Omental fat pad (tissue), 4 donors: ENCODE measurements around the gene CGB7. TPM values are rescaled to one million over a fixed set of nuclear protein-coding genes. Genes with fewer than 3 reads are reported as not detected.
A peak's percentile ranks its signal among the peaks of the same experiment; 100 is the strongest.

Experiments
- ATAC-seq: fragments of 150-250 bp; one replicate; pipeline ENCODE4 v1.9.1; 2016; ENCODE audit warnings: mild to moderate bottlenecking, moderate library complexity; ENCODE audit not compliant: low FRiP score
- DNase-seq: peaks from one replicate; pipeline ENCODE4 v3.0.0-alpha.2; 2019; ENCODE audit warnings: low spot score
- total RNA-seq, 4 donors: library from RNA; depleted of rRNA; stranded (reverse); fragments of >200 nt; gene quantifications; one replicate each; pipeline ENCODE4 v1.1.0, GENCODE V29; 2016
- TF ChIP-seq, protein P1 (sequence below), 3 donors: fragments of 450-650 bp; IDR thresholded peaks; one replicate each; pipeline ENCODE4 v1.5.1; 2016 to 2017; ENCODE audit warnings: antibody characterized with exemption in 3 of 3, mild to moderate bottlenecking in 3 of 3, moderate library complexity in 2 of 3

The CGB7 gene
- total RNA-seq, 4 donors from 2014 or later = not detected

DNA sequence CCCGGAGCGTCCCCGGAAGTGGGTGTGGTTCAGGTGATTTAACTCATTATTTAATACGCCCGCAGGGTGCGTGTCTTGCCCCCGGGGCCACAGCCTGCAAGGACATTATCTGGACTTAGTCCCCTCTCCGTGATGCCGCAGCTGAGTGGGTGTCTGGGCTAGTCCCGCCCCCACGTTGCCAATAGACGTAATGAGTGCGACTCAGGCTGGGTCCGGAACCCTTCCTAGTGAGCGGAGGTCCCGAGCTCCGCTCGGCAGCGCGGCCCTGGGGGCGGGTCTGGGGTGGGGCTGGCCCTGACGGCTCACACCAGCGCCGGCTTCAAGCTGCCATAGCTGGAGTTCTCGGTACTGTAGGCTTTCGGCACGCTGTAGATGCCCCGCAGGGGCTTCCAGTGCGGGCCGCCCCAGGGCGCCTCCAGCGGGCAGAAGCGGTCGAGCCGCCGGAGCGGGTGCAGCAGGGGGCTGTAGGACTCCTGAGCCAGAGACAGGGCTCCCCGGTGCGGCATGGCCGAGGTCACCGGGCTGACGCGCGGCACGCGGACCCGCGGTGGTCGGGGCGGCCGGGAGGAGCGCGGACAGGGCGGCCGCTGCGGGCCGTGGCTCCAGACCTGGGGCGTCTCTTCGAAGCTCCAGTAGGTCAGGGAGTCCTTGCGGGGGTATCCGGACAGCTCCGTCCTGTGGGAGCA, 39.7 kb downstream of the CGB7 start:
- ATAC-seq = peak; percentile 31
- TF ChIP-seq, protein P1, sequence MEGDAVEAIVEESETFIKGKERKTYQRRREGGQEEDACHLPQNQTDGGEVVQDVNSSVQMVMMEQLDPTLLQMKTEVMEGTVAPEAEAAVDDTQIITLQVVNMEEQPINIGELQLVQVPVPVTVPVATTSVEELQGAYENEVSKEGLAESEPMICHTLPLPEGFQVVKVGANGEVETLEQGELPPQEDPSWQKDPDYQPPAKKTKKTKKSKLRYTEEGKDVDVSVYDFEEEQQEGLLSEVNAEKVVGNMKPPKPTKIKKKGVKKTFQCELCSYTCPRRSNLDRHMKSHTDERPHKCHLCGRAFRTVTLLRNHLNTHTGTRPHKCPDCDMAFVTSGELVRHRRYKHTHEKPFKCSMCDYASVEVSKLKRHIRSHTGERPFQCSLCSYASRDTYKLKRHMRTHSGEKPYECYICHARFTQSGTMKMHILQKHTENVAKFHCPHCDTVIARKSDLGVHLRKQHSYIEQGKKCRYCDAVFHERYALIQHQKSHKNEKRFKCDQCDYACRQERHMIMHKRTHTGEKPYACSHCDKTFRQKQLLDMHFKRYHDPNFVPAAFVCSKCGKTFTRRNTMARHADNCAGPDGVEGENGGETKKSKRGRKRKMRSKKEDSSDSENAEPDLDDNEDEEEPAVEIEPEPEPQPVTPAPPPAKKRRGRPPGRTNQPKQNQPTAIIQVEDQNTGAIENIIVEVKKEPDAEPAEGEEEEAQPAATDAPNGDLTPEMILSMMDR (IDR thresholded peaks at IDR 0.05) = no peak

DNA sequence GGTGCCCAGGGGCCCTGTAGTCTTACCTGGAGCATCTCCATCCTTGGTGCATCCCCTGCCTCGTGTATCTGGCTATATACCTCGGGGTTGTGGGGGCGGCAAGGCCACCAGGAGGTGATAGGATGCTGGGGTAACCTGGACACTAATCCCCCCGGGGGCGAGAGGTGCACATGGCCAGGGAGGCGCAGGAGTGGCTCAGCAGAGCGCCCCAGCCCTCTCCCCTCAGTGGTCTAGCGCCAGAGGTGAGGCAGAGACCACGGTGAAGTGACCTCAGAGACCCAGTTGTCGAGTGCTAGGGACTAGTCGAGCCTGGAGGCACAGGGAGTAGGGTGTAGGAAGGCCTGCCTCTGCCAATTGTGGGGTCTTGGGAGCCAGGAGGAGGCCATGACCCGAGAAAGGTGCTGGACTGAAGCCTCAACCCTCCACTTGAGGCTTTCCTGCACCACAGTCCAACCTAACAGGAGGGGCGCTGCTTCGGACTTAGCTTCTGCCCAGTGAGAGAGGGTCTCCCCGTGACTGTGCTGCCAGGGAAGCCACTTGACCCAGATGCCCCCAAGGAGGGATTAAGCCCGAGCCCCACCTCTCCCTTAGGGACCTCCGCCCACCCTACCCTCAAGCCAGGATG, 40.4 kb downstream of the CGB7 start, which contains the start of gene LHB:
TSS of gene LHB (minus strand) at position 51 of the 625 bp plus-strand sequence. CDS start at position 41, 10 bp downstream.
- no peak for DNase-seq
- TF ChIP-seq, protein P1 (IDR thresholded peaks at IDR 0.05) = no peak
- no peak for ATAC-seq

More for the DNA sequence above, 39.7 kb downstream of the CGB7 start:
- no peak for DNase-seq

DNA sequence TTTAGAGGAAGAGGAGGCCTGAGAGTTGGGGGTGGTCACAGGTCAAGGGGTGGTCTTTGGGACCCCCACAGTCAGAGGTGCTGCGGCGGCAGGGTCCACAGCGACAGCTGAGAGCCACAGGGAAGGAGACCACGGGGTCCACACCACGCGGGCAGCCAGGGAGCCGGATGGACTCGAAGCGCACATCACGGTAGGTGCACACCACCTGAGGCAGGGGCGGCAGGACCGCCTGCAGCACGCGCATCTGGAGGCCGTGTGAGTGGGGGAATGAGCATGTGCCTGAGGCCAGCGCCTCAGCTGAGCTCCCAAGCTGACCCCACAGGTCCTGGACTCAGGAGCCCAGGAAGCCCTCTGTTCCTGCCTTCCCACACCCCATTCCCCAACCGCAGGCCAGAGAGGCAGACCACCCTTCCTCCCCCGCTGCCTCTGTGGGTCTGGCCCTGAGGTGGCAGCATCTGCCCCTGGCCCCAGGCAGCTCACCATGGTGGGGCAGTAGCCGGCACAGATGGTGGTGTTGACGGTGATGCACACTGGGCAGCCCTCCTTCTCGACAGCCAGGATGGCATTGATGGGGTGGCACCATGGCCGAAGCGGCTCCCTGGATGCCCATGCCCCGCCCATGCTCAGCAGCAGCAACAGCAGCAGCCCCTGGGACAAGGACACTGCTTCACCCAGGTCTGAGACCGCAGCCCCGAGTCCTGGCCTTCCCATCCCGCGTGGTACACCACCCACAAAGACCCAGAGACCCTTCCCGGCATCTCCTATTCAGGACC, 41.3 kb downstream of the CGB7 start:
- TF ChIP-seq, protein P1 (IDR thresholded peaks at IDR 0.05) = no peak
- DNase-seq = no peak
- no peak for ATAC-seq

DNA sequence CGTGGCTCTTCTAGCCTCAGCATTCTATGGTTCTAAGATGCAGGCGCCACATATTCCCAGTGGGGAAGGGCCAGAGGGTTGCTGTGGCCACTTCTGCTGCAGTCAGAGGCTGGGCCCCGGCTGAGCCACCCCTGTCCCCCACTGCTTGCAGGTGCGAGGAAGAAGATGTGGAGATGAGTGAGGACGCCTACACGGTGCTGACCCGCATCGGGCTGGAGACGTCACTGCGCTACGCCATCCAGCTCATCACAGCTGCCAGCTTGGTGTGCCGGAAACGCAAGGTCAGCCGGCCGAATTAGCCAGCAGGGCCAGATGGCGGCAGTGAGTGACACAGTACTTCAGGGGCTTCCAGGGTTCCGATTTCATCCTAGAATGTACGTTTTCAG, 42.7 kb downstream of the CGB7 start:
- TF ChIP-seq, protein P1 (IDR thresholded peaks at IDR 0.05) = no peak
- no peak for DNase-seq
- no peak for ATAC-seq

DNA sequence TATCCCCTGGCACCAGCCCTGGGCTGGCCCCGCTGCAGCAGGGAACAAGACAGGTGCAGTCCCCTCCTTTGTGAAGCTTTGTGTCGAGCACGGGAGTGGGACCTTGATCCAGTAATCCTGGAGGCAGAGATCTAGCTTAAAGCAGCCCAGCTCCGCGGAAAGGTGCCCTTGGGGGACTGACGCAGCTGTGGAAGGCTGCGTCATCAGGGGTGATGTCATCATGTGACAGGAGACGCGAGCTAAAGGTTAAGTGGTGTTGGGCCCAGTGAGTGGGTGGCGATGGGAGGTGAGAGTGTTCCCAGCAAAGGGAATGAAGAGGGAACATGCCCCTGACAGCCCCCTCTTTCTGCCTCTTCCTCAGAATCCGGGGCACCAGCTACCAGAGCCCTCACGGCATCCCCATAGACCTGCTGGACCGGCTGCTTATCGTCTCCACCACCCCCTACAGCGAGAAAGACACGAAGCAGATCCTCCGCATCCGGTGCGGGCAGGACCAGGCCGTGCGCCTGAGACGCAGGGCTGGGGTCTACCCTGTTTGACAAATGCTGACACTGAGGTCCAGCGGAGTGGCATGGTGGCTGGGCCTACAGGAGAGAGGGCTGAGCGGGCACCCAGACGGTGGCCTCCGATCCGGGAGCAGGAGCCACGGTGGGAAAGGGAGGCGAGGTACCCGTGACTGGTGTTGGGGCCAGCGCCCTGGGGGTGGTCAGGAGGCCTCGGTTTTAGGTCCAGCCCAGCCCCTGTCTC, 43.3 kb downstream of the CGB7 start:
- DNase-seq (no peak), ATAC-seq (no peak)
- TF ChIP-seq, protein P1 (IDR thresholded peaks at IDR 0.05) = no peak

GRCh38 chr19:49011194-49011593, 46.4 kb downstream of the CGB7 start:
- DNase-seq = no peak
- no peak for ATAC-seq
- TF ChIP-seq, protein P1 (IDR thresholded peaks at IDR 0.05) = no peak
